HL-60/S4 treated with phorbol 12-myristate 13-acetate at 8.2 ng/mL for 4 days and 3 days (cell line): ENCODE measurements around the gene PSMF1.

ENCODE experiments used
- in situ Hi-C: fragments of 300-500 bp; cut with MboI; formaldehyde crosslinking; loops from 2 replicates; pipeline ENCODE4 v1.15.0; 2022; ENCODE audit warnings: low sequenced_read_pairs

The PSMF1 gene

DNA sequence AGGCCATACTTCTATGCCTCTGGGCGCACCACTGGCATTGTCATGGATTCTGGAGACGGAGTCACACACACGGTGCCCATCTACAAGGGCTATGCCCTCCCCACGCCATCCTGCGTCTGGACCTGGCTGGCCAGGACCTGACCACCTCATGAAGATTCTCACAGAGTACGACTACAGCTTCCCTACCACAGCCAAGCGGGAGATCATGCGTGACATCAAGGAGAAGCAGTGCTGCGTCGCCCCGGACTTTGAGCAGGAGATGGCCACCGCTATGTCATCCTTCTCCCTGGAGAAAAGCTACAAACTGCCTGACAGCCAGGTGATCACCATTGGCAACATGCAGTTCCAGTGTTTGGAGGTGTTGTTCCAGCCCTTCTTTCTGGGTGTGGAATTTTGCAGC is 42.6 kb downstream of the PSMF1 start:
- in situ Hi-C loops, result no loop called here

DNA sequence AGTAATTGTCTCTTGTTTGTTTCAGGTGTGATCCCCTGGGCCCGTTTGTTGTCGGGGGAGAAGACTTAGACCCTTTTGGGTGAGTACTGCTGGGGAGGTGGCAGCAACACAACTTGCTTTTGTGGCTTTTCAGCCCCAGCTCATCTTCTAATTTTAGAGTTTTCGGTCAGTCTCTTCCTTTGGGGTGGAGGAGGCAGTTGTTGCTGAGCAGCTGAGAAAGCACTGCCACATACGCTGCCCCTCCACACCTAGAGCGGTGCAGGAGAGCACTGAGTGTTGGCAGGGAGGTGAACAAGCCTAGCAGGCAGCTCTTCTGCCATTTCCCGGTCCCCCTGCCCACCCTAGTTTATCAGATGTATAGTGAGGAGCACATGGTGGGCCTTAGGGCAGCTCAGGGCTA is 44.7 kb downstream of the PSMF1 start:
- in situ Hi-C loops, result no loop called here

DNA sequence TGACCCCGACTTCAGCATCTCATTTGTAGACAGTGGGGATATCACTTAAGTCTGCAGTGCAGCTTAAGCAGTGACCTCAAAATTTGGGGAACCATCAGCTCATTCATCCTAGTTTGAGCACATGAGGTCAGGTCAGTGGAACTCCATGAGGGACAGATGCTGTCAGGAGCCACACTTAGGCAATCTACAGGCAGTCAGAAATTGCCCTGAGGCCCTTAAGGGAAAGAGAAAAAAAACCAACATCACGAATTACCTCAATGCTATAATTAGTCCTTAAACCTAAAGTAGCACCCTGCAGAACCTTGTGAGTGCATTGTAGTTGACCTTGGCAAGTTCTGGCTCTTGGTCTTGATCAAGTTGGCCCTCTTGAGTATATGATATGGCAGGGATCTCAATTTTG is 45.3 kb downstream of the PSMF1 start:
- in situ Hi-C loops, result no loop called here

GRCh38 chr20:1164871-1165270 is 46.5 kb downstream of the PSMF1 start:
- in situ Hi-C loops, result no loop called here

- in situ Hi-C loops, result no loop called here
Measured at GRCh38 chr20:1165521-1165920, 47.1 kb downstream of the PSMF1 start.

DNA sequence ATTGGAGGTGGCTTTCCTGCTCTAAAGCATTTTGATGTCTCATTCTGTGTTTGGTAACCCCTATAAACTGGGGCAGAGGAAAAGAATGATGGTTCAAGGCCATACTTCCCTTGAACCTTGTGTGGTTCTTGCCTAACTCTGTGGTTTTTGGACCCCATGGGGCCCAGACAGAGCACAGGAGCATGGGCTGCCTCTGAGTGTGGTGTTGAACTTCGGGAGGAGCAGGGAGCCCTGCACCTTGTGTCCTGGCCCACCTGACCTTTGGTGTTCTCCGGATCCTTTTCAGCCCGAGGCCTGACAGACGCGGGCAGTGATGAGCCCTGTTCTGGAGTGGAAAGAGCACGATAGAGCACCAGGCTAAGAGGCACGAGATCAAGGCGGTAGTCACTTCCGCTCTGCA is 47.5 kb downstream of the PSMF1 start:
- in situ Hi-C loops, result no loop called here

DNA sequence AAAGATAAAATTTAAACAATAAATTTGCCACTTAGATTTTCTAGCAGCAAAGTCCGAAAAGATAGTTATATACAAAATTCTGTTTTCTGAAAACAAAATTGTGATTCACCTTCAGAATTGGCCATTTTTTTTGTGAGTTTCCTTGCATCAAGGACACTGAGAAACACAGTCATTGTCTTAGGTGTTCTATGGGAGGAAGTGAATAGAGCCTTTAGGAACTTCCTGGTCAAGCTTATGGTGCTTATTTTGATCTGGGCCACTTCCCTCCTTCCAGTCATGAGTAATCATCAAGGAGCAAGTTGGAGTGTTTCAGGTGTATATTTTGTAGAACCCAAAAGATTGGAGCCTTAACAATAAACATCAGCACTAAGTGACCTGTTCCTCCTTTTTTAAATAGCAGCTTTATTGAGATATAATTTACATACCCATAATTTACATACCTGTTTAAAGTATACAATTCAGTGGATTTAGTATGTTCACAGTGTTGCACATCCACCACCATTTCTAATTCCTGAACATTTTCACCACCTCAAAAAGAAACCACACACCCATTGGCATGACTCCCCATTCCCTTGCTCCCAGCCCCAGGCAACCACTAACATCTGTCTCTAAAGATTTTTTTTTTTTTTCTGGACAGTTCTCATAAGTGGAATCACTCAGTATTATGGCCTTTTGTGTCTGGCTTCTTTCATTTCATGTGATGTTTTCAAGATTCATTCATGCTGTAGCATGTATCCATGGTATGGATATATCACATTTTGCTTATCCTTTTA is 48.7 kb downstream of the PSMF1 start:
- in situ Hi-C loops, result no loop called here

DNA sequence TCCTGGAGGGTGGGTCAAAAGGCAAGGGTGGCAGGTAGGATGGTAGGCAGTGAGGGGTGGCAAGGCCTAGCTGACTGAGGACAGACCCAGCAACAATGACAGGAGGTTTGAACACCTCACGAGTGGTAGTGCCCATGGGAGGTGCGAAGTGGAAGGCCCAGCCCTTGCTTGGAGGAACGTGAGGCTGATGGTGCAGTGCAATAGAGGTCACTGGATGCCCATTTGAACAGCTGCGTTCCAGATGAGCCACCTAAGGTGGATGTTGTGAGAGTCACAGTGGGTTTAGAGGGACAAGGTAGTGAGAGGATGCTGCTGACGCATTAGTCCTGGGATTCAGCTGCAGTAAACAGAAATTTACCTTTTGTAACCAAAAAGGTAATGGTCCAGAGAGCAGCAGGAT is 50.8 kb downstream of the PSMF1 start:
- in situ Hi-C loops, result no loop called here

DNA sequence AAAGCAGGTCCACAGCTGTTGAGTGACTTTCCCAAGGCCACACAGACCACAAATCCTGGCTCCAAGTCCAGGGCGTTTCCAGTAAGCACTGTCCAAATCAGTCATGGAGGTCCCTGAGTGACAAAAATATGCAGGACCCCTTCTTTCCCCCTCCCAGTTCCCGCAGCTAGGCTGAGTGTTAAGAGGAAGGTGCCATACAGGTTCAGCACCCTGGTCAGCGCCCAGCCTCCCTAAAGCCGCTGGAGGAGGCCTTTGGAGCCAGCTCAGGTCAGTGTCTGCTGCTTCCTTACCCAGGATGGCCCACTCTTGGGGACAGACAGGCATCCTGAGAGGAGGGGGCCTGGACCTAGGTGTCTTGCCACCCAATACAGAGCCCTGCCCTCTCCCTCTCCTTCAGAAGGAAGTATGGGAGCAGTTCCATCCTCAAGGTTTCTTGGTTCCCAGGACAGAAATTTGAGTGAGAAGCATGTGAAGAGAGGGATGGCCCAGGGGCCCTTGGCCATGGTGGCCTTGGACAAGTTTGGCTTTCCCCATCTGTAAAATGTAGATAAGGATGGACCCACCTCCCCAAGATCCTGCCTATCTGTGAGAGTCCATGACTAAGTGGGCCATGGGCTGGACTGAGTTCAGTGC is 53.2 kb downstream of the PSMF1 start:
- in situ Hi-C loops, result no loop called here

GRCh38 chr20:1173698-1174097 is 55.3 kb downstream of the PSMF1 start:
- in situ Hi-C loops, result no loop called here

- in situ Hi-C loops, result no loop called here
Measured at GRCh38 chr20:1174787-1175186, 56.4 kb downstream of the PSMF1 start.

GRCh38 chr20:1177680-1178079 is 59.3 kb downstream of the PSMF1 start:
- in situ Hi-C loops, result no loop called here

DNA sequence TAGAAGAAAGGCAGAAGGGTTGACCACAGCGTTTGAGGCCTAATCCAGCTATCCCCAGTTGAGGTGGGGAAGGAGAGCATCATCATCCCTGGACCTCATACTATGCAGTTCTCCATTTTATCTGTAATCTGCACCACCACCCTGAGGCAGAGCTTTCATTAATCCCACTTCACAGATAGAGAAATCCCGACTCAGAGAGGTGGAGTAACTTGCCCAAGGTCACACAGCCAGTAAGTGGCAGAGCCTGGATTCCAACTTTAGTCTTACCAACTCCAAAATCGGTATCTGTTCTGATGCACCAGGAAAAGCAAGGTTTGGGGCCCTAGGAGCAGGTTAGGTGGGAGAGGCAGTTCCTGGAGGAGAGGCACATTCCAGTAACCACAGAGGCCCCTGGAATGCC is 59.7 kb downstream of the PSMF1 start:
- in situ Hi-C loops, result no loop called here

- in situ Hi-C loops, result no loop called here
Measured at GRCh38 chr20:1178623-1179022, 60.2 kb downstream of the PSMF1 start.

DNA sequence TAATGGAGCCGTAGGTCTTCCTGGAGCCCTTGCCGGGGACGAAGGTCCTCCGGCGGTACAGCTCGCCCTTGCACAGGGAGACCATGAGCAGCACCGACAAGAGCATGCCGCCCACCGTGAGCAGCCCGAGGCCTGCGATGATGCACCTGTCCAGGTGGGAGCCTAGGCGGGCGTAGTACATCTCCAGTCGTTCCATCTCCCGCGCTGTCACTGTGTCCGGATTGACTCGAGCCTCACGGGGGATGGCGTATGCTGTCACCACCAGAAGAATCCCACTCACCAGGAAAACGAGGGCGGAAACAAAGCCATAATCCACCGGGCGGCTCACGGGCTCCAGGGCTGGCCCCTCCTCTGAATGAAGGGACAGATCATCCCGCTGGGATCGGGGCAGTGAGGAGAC is 62.5 kb downstream of the PSMF1 start:
- in situ Hi-C loops, result no loop called here

DNA sequence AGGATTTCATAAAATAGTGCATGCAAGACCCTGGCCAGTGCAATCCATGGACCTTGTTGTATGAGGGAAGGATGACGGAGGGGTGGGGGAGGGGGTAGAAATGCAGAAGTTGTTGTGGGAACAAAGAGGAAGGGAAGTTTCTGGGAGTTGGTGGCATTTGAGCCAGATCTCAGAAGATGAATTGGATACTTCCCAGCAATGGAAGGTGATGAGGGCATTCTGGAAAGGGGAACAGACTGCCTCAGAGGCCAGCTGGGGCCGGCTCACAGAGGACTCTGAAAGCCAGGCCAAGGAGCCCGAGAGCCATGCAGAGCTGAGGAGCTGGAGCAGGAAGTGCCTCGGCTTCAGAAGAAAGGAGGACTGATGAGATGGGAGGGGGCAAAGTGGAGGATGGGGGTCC is 63.7 kb downstream of the PSMF1 start:
- in situ Hi-C loops, result no loop called here

- in situ Hi-C loops, result no loop called here
Measured at GRCh38 chr20:1183153-1183552, 64.8 kb downstream of the PSMF1 start.

DNA sequence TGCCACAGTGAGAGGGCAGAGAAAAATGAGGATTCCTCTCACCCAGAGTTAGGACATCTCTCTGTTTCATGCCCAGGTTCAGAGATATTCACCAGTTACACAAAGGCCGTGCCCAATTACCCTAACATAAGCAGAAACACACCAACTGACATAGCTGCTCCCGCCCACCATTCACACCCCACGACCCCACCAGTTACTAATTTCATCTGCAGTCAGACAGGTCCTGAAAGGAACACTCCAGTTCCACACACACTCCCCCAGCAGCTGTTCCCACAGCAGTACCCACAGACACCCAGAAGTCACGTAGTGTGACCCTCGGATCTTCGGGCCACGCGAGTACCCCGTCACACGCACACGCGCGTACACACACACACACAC is 65.8 kb downstream of the PSMF1 start:
- in situ Hi-C loops, result no loop called here

DNA sequence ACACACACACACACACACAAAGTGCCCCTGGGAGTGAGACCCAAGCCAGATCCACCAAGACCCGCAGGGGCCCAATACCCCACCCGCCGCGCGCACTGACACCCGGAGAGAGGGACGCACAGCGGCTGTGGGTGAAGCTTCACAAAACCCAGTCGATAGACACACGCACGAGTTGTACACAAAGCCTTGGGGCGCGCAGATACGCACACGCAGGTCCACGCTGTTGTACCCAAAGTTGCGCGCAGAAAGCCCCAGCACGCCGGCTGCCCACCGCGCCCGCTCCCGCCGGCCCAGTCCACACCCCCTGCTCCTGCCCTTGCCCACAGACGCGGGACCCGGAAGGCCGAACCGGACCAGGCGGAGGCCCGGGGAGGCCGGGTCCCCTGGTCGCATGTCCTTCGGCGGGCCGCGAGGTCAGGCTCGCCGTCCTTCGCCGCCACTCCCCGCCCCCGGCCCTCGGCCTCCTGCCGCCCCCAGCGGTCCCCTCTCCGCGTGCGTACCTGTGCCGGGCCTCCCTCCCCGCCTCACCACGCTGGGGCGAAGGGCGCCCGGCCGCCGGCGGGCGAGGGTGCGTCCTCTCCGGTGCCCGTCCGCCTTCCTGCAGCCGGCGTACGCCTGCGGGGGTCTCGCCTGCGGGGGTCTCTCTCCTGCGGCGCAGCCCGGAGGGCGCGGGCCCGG is 66.4 kb downstream of the PSMF1 start, which contains the start of gene TMEM74B:
Gene TMEM74B (minus strand): TSS at position 344 of the 678 bp plus-strand sequence. CDS start 1,180 bp downstream, outside the sequence.
- in situ Hi-C loops, result no loop called here

DNA sequence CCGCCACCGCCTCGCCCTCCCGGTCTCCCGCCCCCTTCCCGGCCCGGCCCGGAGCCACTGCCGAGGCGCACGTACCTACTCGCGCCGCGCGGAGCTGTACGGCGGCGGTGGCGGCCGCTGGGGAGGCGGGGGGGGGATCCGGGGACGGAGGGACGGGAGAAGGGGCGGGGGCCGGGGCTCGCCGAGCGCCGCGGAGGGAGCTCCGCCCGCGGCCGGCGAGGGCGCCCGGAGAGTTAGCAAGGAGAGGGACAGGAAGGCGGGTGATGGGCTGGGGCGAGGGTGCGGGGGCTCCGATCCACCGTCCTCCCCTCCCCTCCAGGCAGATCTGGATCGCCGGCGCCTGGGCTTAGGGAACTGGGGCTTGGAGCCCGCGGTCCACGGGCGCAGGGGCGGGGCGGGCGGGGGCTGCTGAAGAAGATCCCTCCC is 66.9 kb downstream of the PSMF1 start:
- in situ Hi-C loops, result no loop called here

DNA sequence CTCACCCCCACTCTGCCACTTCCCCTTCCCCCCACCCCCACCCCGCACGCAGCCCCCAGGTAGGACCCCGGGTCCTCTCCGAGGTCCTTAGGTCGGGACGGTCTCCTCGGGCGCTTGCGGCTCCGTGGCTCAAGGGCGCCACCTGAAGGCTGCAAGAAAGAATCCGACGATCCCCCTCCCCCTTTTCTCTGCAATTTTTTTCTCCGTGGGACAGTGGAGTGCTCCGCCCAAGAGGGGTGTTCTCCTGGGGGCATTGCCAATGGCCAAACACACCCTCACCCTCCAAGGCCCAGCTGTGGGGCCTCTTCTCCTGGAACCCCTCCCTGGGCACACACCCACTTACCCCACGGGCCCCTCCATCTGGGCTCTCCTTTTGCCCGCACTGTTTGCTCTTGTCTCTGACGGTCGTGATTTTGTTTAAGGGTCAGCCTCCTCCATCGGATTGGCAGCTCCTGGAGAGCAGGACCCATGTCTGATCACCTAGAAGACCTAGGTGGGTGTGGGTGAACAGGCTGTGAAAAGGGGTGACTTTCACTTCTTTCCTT is 67.5 kb downstream of the PSMF1 start:
- in situ Hi-C loops, result no loop called here
